Endodermal cell (in vitro differentiated cells): ENCODE results near the gene NFAM1. TPM values are rescaled to one million over a fixed set of nuclear protein-coding genes. Genes with fewer than 3 reads are reported as not detected.

Source experiments
- DNase-seq: peaks from one replicate; pipeline ENCODE4 v3.0.0-alpha.2; 2017
- H3K27ac ChIP-seq: 2 replicates; pipeline ENCODE4 v1.5.1; 2013; ENCODE audit warnings: mild to moderate bottlenecking, low read depth, low read length, moderate library complexity
- H3K27me3 ChIP-seq: 2 replicates; pipeline ENCODE4 v1.6.1; 2013; ENCODE audit warnings: mild to moderate bottlenecking, low read length, moderate library complexity; ENCODE audit not compliant: insufficient read depth, control insufficient read depth, poor library complexity, severe bottlenecking
- H3K36me3 ChIP-seq: 2 replicates; pipeline ENCODE4 v1.7.0; 2013; ENCODE audit warnings: mild to moderate bottlenecking, low read length, moderate library complexity; ENCODE audit not compliant: control insufficient read depth, insufficient read depth
- H3K4me1 ChIP-seq: one replicate; pipeline ENCODE4 v1.7.0; 2013; ENCODE audit warnings: low read length; ENCODE audit not compliant: control insufficient read depth, insufficient read depth
- H3K4me3 ChIP-seq: 2 replicates; pipeline ENCODE4 v1.5.1; 2013; ENCODE audit warnings: mild to moderate bottlenecking, low read length, moderate library complexity
- H3K9ac ChIP-seq: 2 replicates; pipeline ENCODE4 v1.6.1; 2013; ENCODE audit warnings: mild to moderate bottlenecking, low read length, moderate library complexity; ENCODE audit not compliant: poor library complexity, severe bottlenecking; ENCODE audit errors: extremely low read depth
- H3K9me3 ChIP-seq: 2 replicates; pipeline ENCODE4 v1.6.1; 2013; ENCODE audit warnings: mild to moderate bottlenecking, low read length, moderate library complexity; ENCODE audit not compliant: control insufficient read depth
- H3K27ac Mint-ChIP-seq: 2 replicates; pipeline ENCODE4 v1.8.0; 2020; ENCODE audit warnings: mixed read lengths
- H3K27me3 Mint-ChIP-seq: 2 replicates; pipeline ENCODE4 v1.8.0; 2021; ENCODE audit warnings: mild to moderate bottlenecking, mixed read lengths; ENCODE audit not compliant: insufficient read depth
- H3K36me3 Mint-ChIP-seq: 2 replicates; pipeline ENCODE4 v1.8.0; 2020; ENCODE audit warnings: low read depth, mixed read lengths
- H3K4me1 Mint-ChIP-seq: 2 replicates; pipeline ENCODE4 v1.8.0; 2020; ENCODE audit warnings: mixed read lengths
- H3K4me3 Mint-ChIP-seq: 2 replicates; pipeline ENCODE4 v1.8.0; 2020; ENCODE audit warnings: mild to moderate bottlenecking, moderate library complexity, mixed read lengths
- H3K9me3 Mint-ChIP-seq: 2 replicates; pipeline ENCODE4 v1.8.0; 2020; ENCODE audit warnings: mild to moderate bottlenecking, mixed read lengths
- CTCF ChIP-seq: fragments of 200-600 bp; sonication (generic); conservative IDR thresholded peaks from 2 replicates; pipeline ENCODE4 v1.5.0; 2021; ENCODE audit warnings: antibody characterized with exemption, mild to moderate bottlenecking
- WGBS, 2 experiments: methylation state at CpG; one replicate each; pipeline versions ENCODE4 v1.1.5 to v1.1.7; 2013; ENCODE audit warnings: missing lambda C conversion rate in 2 of 2, mixed read lengths in 1 of 2; ENCODE audit not compliant: insufficient coverage in 1 of 2, insufficient read length in 1 of 2; 5-methylcytosine and 5-hydroxymethylcytosine counted together
- total RNA-seq, 2 donors: library from RNA; stranded (reverse); fragmentation: NEBNext Ultra II Directional in 1 of 2; extraction: Animal tissue kit (Norgen Biotek cat#: 25700) in 1 of 2; gene quantifications; 2 replicates in 1 of 2; 3 replicates in 1 of 2; pipeline ENCODE4 v1.2.1, GENCODE V29; 2021

NFAM1 gene
- total RNA-seq, 2 donors from 2014 or later = 0.92 to 1.1 TPM

GRCh38 chr22:42408810-42409529, 23.2 kb downstream of the NFAM1 start:
- no peak overlapping the region for H3K27ac Mint-ChIP-seq
- peaks cover 13% of the 10 kb centered on the region for H3K27me3 Mint-ChIP-seq
- no peaks in the 10 kb centered on the region for H3K36me3 Mint-ChIP-seq
- 92 to 93% methylated on average over 11 to 16 of the region's 16 CpGs for WGBS, 2 experiments
- no peaks in the 10 kb centered on the region for H3K36me3 ChIP-seq
- no peak overlapping the region for H3K4me3 ChIP-seq
- H3K4me1 ChIP-seq = no peaks in the 10 kb centered on the region
- H3K9ac ChIP-seq = no peak overlapping the region
- H3K27me3 ChIP-seq = no peaks in the 10 kb centered on the region
- no peaks in the 10 kb centered on the region for H3K9me3 Mint-ChIP-seq
- no peak overlapping the region for H3K27ac ChIP-seq
- TF ChIP-seq CTCF = no peak
- no peaks in the 10 kb centered on the region for H3K9me3 ChIP-seq
- no peak for DNase-seq
- no peak overlapping the region for H3K4me3 Mint-ChIP-seq
- peaks cover 14% of the 10 kb centered on the region for H3K4me1 Mint-ChIP-seq

DNA sequence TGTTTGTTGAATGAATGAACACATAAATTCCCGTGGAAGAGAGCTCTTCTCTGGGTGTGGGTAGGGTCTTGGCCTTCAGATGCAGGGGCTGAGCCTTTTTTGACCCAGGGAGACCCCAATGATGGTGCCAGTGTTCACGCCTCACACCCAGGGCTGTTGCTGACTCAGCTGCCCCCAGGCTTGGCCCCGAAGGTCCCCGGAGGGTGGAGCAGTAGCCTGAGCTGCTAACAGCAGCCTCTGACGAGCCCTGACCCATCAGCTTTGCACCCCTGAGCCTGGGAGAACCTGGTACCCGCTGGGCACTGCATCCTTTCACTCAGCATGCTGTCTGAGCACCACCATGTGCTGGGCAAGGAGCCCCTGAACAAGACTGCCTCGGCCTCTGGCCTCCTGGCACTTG, 23.9 kb downstream of the NFAM1 start:
- no peak overlapping the region for H3K4me3 Mint-ChIP-seq
- Histone ChIP-seq H3K9ac (no peak overlapping the region), H3K9me3 (no peaks in the 10 kb centered on the region), H3K4me3 (no peak overlapping the region), H3K27ac (no peak overlapping the region), H3K36me3 (no peaks in the 10 kb centered on the region), H3K27me3 (no peaks in the 10 kb centered on the region), H3K4me1 (no peaks in the 10 kb centered on the region)
- peaks cover 13% of the 10 kb centered on the region for H3K27me3 Mint-ChIP-seq
- H3K9me3 Mint-ChIP-seq = no peaks in the 10 kb centered on the region
- WGBS, 2 experiments = 83 to 89% methylated on average over 6 to 7 of the region's 7 CpGs
- no peak for DNase-seq
- no peak overlapping the region for H3K27ac Mint-ChIP-seq
- peaks cover 14% of the 10 kb centered on the region for H3K4me1 Mint-ChIP-seq
- TF ChIP-seq CTCF = no peak
- no peaks in the 10 kb centered on the region for H3K36me3 Mint-ChIP-seq

DNA sequence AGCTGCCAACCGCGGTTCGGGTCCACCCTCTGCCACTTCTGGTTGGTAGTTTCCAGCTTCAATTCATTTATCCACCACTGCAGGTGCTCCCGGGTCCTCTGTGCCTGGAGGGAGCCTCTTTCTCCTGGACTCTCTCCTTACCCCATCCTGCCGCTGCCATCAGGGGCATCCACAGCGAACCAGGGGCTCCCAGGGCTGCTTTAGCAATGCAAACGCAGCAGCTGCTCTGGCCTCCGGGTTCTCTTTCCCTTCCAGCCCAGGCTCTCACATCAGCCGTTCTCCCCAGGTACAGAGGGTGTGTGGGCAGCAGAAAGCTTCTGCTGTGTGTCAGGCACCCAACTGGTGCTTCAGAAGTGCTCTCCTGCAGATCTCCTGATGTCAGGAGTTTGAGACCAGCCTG, 27.9 kb downstream of the NFAM1 start:
- Mint-ChIP-seq H3K4me1 (peaks cover 10% of the 10 kb centered on the region), H3K9me3 (no peaks in the 10 kb centered on the region), H3K27me3 (peaks cover 7% of the 10 kb centered on the region), H3K27ac (no peak overlapping the region), H3K4me3 (no peak overlapping the region), H3K36me3 (no peaks in the 10 kb centered on the region)
- Histone ChIP-seq H3K27ac (no peak overlapping the region), H3K4me3 (no peak overlapping the region), H3K27me3 (no peaks in the 10 kb centered on the region), H3K4me1 (no peaks in the 10 kb centered on the region), H3K9ac (no peak overlapping the region), H3K9me3 (no peaks in the 10 kb centered on the region), H3K36me3 (no peaks in the 10 kb centered on the region)
- WGBS, 2 experiments = 62 to 74% methylated on average over 4 to 9 of the region's 9 CpGs
- no peak for DNase-seq
- TF ChIP-seq CTCF = no peak
